Vagina (tissue), 2 donors: ENCODE data around the gene ISG15.

Experiments
- CTCF ChIP-seq, 3 experiments: fragments of 450-650 bp in 2 of 3; fragments of 200-600 bp in 1 of 3; sonication (generic) in 1 of 3; IDR thresholded peaks; one replicate each; pipeline ENCODE4 v1.5.1; 2017 to 2019; ENCODE audit warnings: antibody characterized with exemption in 3 of 3, mild to moderate bottlenecking in 2 of 3, moderate library complexity in 2 of 3
- POLR2A ChIP-seq, 2 donors: fragments of 450-650 bp; IDR thresholded peaks; one replicate each; pipeline ENCODE4 v1.6.1; 2017; ENCODE audit warnings: antibody characterized with exemption in 2 of 2, mild to moderate bottlenecking in 2 of 2, moderate library complexity in 2 of 2

DNA sequence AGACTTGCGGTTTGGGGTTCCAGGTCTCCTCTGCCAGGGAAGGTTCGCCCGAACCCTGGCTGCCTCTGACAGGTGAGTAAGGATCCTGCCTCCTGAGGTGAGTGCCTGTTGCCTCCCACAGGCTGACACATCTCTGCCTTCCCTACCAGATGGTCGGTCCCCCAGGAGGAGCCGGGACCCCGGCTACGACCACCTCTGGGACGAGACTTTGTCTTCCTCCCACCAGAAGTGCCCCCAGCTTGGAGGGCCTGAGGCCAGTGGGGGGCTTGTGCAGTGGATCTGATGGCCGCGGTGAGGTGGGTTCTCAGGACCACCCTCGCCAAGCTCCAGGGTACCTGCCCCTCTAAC is 39.0 kb upstream of the ISG15 start:
- TF ChIP-seq CTCF (IDR thresholded peaks at IDR 0.05): no peak
- TF ChIP-seq POLR2A (IDR thresholded peaks at IDR 0.05): no peak
